NCI-H510A treated with DMSO at 0.1 percent for 48 hours (cell line): ENCODE measurements around the gene KRTAP9-8.
"Not testable (repeated sequence)": the region's sequence is repeated elsewhere in the genome, so short reads cannot be mapped to it uniquely, and the experiment has no call there.

Experiments used
- DNase-seq: peaks from one replicate; lab custom pipeline; 2025; lab: John Stamatoyannopoulos, UW

Gene KRTAP9-8

DNA sequence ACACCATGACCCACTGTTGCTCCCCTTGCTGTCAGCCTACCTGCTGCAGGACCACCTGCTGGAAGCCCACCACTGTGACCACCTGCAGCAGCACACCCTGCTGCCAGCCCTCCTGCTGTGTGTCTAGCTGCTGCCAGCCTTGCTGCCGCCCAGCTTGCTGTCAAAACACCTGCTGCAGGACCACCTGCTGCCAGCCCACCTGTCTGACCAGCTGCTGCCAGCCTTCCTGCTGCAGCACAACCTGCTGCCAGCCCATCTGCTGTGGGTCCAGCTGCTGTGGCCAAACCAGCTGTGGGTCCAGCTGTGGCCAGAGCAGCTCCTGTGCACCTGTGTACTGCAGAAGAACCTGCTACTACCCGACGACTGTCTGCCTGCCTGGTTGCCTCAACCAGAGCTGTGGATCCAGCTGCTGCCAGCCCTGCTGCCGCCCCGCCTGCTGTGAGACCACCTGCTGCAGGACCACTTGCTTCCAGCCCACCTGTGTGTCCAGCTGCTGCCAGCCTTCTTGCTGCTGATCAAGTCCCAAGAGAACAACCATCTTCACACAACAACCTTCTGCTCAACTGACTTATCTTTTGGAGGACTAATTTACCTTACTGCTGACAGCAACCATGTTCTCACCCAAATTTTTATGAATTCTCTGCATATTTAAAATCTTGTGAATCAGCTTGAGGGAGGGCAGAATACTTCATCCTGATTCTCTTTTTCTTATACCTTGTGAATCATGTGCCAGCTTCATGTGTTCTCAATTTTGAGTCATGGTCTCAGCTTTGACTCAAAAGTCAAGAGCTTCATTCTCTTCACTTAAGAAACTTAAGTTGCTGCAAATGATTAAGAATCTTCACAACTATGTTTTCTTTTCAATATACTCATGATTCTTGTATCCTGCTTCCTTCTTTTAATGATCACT, 17.8 kb downstream of the KRTAP9-8 start, which contains the start of gene KRTAP9-9:
KRTAP9-9 (plus strand) TSS at position 4 of the 910 bp plus-strand sequence.
- not testable (repeated sequence) for DNase-seq

DNA sequence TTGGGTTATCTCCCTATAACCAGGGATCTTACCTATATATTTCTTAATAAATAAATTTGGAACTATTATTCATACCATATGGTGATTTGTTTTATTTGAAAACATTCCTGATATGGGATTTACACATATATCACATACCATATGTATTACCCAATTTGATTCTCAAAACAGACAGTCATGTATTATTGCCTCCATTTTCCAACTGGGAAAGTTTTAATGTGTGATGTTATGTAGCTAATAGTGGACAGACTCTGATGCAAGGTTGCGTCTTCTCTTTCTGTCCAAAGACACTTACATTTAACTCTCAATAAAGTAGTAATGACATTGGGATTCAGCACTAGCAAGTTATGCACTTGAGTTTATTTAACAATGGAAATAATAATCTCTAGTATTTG, 18.5 kb downstream of the KRTAP9-8 start:
- no peak for DNase-seq

DNA sequence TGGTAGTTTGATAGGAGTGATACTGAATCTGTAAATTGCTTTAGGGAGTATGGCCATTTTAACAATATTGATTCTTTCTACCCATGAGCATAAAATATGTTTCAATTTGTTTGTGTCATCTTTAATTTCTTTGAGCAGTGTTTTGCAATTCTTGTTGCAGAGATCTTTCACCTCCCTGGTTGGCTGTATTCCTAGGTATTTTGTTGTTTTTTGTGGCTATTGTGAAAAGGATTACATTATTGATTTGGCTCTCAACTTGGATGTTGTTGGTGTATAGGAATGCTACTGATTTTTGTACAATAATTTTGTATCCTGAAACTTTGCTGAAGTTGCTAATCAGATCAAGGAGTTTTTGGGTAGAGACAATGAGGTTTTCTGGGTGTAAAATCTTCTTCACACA, 20.6 kb downstream of the KRTAP9-8 start:
- no peak for DNase-seq

DNA sequence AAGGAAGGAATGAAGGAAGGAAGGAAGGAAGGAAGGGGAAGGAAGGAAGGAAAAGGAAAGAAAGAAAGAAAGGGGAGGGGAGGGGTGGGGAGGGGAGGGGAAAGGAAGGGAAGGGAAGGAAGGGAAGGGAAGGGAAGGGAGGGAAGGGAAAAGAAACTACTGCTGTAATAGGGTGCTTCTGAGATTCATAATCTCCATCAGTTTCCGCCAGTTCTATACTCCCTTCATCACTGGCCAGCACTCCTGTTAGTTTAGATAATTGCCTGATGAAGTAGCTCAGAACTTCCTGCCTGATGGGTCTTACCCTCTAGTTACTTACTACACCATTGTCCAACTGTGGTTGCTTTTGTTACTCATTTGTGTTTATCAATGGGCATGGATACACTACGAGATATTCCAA, 25.4 kb downstream of the KRTAP9-8 start:
- DNase-seq, result no peak

DNA sequence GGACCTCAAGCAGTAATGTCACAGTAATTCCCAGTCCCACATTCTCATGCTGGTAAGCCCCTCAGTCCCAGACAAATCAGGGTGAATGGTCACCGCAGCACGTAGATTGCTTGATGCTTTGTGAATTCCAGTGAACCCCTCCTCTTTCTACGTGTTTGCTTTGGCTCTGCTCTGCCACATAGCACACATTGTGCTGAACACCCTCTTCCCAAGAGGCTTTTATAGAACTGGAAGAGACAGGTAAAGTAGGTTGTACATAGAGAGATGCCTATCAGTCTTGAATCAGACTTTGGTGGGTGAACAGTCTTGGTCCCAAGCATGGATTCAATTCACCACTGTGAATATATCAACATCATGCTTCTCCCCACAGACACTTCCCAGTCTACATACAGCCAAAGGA, 26.8 kb downstream of the KRTAP9-8 start:
- DNase-seq, result no peak

DNA sequence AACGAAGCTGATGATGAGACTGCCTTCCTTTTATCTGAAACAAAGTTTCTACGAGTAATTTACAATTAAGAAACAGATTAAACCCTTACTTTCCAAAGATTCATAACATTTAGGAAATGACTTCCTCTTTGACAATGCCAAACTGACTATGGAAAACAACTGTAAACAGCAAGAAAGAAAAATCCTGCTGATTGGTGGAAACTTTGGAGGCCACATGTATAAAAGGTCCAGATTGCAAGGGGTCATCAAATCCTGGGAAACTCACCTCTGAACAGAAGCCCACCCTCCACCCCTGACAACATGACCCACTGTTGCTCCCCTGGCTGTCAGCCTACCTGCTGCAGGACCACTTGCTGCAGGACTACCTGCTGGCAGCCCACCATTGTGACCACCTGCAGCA, 27.3 kb downstream of the KRTAP9-8 start, which contains the start of gene KRTAP9-6:
KRTAP9-6 (plus strand) TSS at position 301 of the 400 bp plus-strand sequence; CDS start at position 301, 0 bp downstream.
- no peak for DNase-seq

DNA sequence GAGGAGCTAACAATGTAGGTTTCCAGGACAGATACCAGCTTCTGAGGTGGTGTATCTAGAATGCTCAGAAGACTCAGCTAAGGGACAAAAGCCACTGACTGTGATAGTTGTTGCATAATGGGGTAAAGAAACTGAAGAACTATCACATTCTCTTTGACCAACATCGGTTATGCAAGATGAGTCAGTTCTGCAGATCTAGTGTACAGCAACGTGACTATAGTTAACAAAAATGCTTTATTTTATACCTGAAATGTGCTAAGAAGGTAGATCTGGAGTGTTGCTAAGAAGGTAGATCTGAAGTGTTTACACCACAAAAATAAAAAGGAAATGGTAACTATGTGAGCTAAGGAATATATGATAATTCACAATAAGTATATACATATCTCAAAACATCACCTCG, 29.9 kb downstream of the KRTAP9-8 start:
- DNase-seq, result no peak

DNA sequence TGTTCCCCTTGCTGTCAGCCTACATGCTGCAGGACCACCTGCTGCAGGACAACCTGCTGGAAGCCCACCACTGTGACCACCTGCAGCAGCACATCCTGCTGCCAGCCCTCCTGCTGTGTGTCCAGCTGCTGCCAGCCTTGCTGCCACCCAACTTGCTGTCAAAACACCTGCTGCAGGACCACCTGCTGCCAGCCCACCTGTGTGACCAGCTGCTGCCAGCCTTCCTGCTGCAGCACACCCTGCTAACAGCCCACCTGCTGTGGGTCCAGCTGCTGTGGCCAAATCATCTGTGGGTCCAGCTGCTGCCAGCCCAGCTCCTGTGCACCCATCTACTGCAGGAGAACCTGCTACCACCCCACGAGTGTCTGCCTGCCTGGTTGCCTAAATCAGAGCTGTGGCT, 33.5 kb downstream of the KRTAP9-8 start:
- DNase-seq, result not testable (repeated sequence)

DNA sequence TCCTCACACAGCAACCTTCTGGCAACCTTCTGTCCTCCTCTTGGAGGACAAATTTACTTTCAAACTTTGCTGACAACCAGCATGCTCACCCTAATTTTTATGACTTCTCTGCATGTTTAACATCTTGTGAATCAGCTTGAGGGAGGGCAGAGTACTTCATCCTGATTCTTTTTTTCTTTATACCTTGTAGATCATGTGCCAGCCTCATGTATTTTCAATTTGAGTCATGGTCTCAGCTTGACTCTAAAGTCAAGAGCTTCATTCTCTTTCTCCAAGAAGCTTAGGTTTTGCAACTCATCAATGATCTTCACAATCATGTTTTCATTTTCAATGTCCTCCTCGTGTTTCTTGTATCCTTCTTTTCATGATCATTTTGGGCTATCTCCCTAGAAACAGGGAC, 34.1 kb downstream of the KRTAP9-8 start:
- no peak for DNase-seq

DNA sequence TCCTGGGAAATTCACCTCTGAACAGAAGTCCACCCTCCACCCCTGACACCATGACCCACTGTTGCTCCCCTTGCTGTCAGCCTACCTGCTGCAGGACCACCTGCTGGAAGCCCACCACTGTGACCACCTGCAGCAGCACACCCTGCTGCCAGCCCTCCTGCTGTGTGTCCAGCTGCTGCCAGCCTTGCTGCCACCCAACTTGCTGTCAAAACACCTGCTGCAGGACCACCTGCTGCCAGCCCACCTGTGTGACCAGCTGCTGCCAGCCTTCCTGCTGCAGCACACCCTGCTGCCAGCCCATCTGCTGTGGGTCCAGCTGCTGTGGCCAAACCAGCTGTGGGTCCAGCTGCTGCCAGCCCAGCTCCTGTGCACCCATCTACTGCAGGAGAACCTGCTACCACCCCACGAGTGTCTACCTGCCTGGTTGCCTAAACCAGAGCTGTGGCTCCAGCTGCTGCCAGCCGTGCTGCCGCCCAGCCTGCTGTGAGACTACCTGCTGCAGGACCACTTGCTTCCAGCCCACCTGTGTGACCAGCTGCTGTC, 37.9 kb downstream of the KRTAP9-8 start, which contains the start of gene KRTAP9-7:
KRTAP9-7 (plus strand) TSS at position 51 of the 543 bp plus-strand sequence; CDS start at position 51, 0 bp downstream.
- not testable (repeated sequence) for DNase-seq

DNA sequence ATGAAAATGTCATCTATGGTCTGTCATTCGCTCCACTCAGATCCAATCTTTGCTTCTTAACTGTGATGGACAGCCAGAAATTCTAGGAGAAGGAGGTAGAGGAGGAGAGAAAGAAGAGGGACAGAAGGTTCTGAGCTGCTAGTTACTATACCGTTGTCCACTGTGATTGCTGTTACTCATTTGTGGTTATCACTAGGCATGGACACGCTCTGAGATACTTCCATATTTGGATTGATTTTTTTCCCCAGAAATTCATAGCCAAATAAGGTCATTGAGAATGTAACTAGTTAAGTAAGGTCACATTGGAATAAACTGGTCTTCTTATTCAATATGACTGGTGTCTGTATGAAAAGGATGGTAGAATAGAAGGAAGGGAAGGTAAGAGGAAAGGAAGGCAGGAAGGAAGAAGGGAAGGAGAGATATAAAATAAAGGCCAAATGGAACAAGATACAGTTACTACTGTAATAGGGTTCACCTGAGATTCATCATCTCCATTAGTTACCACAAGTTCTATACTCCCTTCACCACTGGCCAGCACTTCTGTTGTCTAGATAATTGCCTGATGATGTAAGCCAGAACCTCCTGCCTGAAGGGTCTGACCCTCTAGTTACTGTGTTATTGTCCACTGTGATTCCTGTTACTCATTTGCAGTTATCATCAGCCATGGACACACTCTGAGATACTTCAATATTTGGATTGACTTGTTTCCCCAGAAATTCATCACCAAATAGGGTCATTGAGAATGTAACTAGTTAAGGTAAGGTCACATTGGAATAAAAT, 40.6 kb downstream of the KRTAP9-8 start:
- DNase-seq, result no peak

DNA sequence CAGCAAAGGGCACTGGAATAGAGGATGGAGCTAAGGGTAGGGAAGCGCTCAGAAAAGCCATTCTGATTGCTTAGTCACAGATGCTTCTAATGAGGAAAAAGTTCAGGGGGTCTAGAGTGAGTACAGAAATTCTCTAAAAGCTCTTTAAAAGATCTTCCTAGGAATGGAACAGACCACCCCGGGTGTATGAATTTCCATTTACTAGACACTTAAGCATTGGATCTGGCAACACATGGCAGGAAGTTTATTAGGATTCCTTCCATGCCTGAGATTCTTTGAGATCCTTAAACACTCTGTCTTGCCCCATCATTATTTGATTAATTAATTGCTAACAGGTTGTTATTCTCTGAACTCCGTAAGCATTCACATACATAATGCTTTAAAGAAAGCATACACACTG, 46.2 kb downstream of the KRTAP9-8 start:
- no peak for DNase-seq

DNA sequence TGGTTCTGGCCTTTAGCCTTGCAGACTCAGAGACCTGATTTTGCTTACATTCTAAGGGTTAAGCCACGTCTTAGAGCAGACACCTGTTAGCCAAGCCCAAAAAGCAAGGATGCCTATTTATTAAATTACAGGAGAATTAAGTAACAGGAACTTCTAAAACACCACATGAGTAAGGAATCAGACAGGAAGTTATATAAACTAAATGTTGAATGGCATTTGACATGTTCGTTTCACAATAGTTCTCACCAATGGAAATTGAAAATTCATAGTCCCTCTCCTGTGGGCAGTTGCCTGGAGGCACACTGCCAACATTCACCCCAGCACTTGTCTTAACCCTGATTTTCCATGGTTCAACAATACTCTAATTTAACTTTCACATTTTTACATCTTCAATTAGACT, 46.7 kb downstream of the KRTAP9-8 start:
- no peak for DNase-seq

DNA sequence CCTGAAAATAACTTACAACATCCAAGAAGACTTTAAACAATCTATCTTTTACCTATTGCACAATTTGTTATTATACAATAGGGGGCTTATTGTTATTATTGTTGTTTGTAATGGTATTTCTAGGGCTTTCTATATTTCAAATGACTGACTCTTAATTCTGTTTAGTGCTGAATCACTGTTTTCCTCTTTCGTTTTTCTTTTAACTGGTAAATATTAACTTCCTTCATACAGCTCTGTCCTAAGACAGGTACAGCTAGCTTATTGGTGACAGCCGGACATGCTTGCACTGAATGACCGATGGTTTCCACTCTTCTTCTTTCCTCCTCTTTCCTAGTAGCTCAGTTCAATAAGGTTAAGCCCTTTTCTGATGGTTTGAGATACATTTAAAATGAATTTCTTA, 49.3 kb downstream of the KRTAP9-8 start:
- DNase-seq, result no peak
